Medulla oblongata (tissue), 1 donor: Measurements from ENCODE around the gene ATG12.
A peak's percentile ranks its signal among the peaks of the same experiment; 100 is the strongest.
"Not testable (repeated sequence)": the region's sequence is repeated elsewhere in the genome, so short reads cannot be mapped to it uniquely, and the experiment has no call there.

Experiments used
- DNase-seq: peaks from one replicate; pipeline ENCODE4 v3.0.0-alpha.2; 2015; ENCODE audit errors: extremely low spot score

ATG12 gene

GRCh38 chr5:115841382-115842088, at the start of gene ATG12, which contains the start of gene AP3S1:
TSS of gene ATG12 (minus strand) at chr5:115841565. CDS start at chr5:115841552, 13 bp downstream.
TSS of gene AP3S1 (plus strand) at chr5:115841935. CDS start at chr5:115842038, 103 bp downstream.
- DNase-seq, result peak; percentile 97

GRCh38 chr5:115888027-115888426, 46.7 kb upstream of the ATG12 start:
- no peak for DNase-seq

- not testable (repeated sequence) for DNase-seq
Measured at GRCh38 chr5:115885208-115885607, 43.8 kb upstream of the ATG12 start.

- DNase-seq, result no peak
Measured at GRCh38 chr5:115884704-115885103, 43.3 kb upstream of the ATG12 start.

- not testable (repeated sequence) for DNase-seq
Measured at GRCh38 chr5:115882434-115882833, 41.1 kb upstream of the ATG12 start.

- DNase-seq, result not testable (repeated sequence)
Measured at GRCh38 chr5:115877342-115877741, 36.0 kb upstream of the ATG12 start.

GRCh38 chr5:115875447-115875846, 34.1 kb upstream of the ATG12 start:
- no peak for DNase-seq

- no peak for DNase-seq
Measured at GRCh38 chr5:115873392-115873791, 32.0 kb upstream of the ATG12 start.

GRCh38 chr5:115872447-115872846, 31.1 kb upstream of the ATG12 start:
- DNase-seq, result no peak

- no peak for DNase-seq
Measured at GRCh38 chr5:115869256-115869795, 28.0 kb upstream of the ATG12 start.

- DNase-seq, result no peak
Measured at GRCh38 chr5:115859378-115859777, 18.0 kb upstream of the ATG12 start.

GRCh38 chr5:115858396-115858795, 17.0 kb upstream of the ATG12 start:
- DNase-seq, result no peak

- no peak for DNase-seq
Measured at GRCh38 chr5:115857626-115858349, 16.4 kb upstream of the ATG12 start.

GRCh38 chr5:115857057-115857479, 15.7 kb upstream of the ATG12 start:
- DNase-seq, result no peak

- no peak for DNase-seq
Measured at GRCh38 chr5:115855959-115856358, 14.6 kb upstream of the ATG12 start.

GRCh38 chr5:115854139-115854538, 12.8 kb upstream of the ATG12 start:
- DNase-seq, result no peak

GRCh38 chr5:115850744-115851416, 9.5 kb upstream of the ATG12 start:
- peak; percentile 25 for DNase-seq

GRCh38 chr5:115849258-115849798, 8.0 kb upstream of the ATG12 start:
- DNase-seq, result no peak

GRCh38 chr5:115847290-115847689, 5.9 kb upstream of the ATG12 start:
- no peak for DNase-seq

- DNase-seq, result no peak
Measured at GRCh38 chr5:115844321-115844817, 3.0 kb upstream of the ATG12 start.

- DNase-seq, result no peak
Measured at GRCh38 chr5:115843444-115844130, 2.2 kb upstream of the ATG12 start.
